ENCODE measurements around the gene ITGB6.

DNA sequence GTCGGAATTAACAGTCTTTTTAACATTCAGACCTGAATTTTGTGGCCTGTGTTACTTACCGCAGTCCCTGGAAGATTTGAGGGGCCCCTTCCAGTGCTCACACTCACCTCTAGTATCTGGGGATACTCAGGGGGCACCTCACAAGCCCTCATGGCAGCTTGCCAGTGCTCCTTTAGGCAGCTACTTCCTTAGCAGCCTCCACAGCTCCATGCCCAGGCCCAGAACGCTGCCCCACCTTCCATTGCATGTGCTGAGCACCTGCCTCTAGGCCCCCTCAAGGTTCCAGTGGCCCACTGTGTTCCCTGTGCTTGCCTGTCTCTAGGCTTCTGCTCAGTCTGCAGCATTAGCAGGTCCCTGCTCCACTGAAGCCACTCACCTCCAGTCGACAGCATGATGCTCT is 107.6 kb downstream of the ITGB6 start:
- no peak for TF ChIP-seq POLR2A (IDR thresholded peaks at IDR 0.05)
- TF ChIP-seq, protein P1, sequence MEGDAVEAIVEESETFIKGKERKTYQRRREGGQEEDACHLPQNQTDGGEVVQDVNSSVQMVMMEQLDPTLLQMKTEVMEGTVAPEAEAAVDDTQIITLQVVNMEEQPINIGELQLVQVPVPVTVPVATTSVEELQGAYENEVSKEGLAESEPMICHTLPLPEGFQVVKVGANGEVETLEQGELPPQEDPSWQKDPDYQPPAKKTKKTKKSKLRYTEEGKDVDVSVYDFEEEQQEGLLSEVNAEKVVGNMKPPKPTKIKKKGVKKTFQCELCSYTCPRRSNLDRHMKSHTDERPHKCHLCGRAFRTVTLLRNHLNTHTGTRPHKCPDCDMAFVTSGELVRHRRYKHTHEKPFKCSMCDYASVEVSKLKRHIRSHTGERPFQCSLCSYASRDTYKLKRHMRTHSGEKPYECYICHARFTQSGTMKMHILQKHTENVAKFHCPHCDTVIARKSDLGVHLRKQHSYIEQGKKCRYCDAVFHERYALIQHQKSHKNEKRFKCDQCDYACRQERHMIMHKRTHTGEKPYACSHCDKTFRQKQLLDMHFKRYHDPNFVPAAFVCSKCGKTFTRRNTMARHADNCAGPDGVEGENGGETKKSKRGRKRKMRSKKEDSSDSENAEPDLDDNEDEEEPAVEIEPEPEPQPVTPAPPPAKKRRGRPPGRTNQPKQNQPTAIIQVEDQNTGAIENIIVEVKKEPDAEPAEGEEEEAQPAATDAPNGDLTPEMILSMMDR (IDR thresholded peaks at IDR 0.05): no peak
- TF ChIP-seq POLR2AphosphoS5 (IDR thresholded peaks at IDR 0.05): no peak
